PFSK-1 (cell line): Measurements from ENCODE around the gene DIO1.
A peak's percentile ranks its signal among the peaks of the same experiment; 100 is the strongest.

Experiments used
- FOXP2 ChIP-seq: optimal IDR thresholded peaks from 2 replicates; pipeline ENCODE3; 2011; ENCODE audit warnings: borderline replicate concordance, control low read depth, inconsistent platforms; ENCODE audit not compliant: insufficient read depth; ENCODE audit errors: extremely low read length, extremely low read depth
- POLR2AphosphoS5 ChIP-seq: IDR thresholded peaks from 2 replicates; pipeline ENCODE4 v1.6.1; 2012; ENCODE audit warnings: low read depth, mild to moderate bottlenecking, control low read depth, low read length, moderate library complexity
- SIN3A ChIP-seq: IDR thresholded peaks from 2 replicates; pipeline ENCODE4 v1.6.1; 2012; ENCODE audit warnings: mild to moderate bottlenecking, low read length, moderate library complexity, borderline replicate concordance; ENCODE audit not compliant: insufficient read depth
- TAF1 ChIP-seq: IDR thresholded peaks from 2 replicates; pipeline ENCODE4 v1.6.1; 2012; ENCODE audit warnings: low read length, control low read depth, borderline replicate concordance; ENCODE audit not compliant: insufficient read depth
- TF ChIP-seq, protein P1 (sequence below), 2 experiments: IDR thresholded peaks; 2 replicates each; pipeline versions ENCODE4 v1.6.1 to v1.8.0; 2011 to 2012; ENCODE audit warnings: low read depth in 2 of 2, low read length in 2 of 2, control low read depth in 1 of 2, inconsistent platforms in 1 of 2, mild to moderate bottlenecking in 1 of 2, moderate library complexity in 1 of 2; ENCODE audit not compliant: insufficient read depth in 1 of 2

DIO1 gene

DNA sequence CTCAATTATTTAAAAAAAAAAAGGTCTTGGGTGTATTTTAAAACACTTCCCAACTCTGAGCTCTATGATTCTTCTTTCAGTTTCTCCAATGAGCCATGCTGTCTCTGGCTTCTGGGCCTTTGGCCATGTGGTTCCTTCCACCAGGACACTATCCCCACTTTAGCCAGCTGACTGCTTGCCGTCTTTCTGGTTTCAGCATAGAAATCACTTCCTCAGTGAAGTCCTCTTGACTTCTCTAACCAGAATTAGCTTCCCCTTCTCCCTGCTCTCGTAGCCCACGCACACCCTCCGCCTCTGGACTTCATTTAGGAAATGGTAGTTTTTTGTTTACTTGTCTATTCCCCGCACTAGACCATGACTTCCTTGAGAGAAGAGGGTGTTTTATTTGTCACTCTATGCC is 1.1 kb upstream of the DIO1 start:
- TF ChIP-seq TAF1: no peak
- no peak for TF ChIP-seq FOXP2
- TF ChIP-seq, protein P1, sequence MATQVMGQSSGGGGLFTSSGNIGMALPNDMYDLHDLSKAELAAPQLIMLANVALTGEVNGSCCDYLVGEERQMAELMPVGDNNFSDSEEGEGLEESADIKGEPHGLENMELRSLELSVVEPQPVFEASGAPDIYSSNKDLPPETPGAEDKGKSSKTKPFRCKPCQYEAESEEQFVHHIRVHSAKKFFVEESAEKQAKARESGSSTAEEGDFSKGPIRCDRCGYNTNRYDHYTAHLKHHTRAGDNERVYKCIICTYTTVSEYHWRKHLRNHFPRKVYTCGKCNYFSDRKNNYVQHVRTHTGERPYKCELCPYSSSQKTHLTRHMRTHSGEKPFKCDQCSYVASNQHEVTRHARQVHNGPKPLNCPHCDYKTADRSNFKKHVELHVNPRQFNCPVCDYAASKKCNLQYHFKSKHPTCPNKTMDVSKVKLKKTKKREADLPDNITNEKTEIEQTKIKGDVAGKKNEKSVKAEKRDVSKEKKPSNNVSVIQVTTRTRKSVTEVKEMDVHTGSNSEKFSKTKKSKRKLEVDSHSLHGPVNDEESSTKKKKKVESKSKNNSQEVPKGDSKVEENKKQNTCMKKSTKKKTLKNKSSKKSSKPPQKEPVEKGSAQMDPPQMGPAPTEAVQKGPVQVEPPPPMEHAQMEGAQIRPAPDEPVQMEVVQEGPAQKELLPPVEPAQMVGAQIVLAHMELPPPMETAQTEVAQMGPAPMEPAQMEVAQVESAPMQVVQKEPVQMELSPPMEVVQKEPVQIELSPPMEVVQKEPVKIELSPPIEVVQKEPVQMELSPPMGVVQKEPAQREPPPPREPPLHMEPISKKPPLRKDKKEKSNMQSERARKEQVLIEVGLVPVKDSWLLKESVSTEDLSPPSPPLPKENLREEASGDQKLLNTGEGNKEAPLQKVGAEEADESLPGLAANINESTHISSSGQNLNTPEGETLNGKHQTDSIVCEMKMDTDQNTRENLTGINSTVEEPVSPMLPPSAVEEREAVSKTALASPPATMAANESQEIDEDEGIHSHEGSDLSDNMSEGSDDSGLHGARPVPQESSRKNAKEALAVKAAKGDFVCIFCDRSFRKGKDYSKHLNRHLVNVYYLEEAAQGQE (IDR thresholded peaks at IDR 0.05; ENCODE audit: insufficient read depth in 1 of 2, low read depth in 2 of 2, low read length in 2 of 2): no peak
- TF ChIP-seq SIN3A: no peak
- no peak for TF ChIP-seq POLR2AphosphoS5

DNA sequence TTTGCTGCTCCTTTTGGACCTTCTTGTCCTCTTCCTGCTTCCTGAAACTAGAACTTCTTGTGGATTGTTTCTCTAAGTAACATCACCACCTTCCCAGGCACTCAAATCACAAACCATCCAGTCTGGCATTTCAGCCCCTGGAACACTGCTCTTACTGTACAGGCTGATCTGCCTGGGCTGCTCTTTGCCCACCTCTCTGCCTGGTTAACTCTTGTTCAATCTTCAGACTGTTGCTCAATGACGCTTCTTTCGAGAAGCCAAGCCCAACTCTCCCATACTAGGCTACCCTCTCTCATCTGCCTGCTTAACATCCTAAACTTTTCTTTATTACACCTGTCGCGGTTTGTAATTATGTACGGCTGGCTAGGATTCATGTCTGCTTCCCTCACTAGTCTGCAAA is 657 bp downstream of the DIO1 start:
- TF ChIP-seq SIN3A (no peak), FOXP2 (no peak), POLR2AphosphoS5 (no peak), TAF1 (no peak)
- TF ChIP-seq, protein P1 (IDR thresholded peaks at IDR 0.05; ENCODE audit: insufficient read depth in 1 of 2, low read depth in 2 of 2, low read length in 2 of 2): no peak

DNA sequence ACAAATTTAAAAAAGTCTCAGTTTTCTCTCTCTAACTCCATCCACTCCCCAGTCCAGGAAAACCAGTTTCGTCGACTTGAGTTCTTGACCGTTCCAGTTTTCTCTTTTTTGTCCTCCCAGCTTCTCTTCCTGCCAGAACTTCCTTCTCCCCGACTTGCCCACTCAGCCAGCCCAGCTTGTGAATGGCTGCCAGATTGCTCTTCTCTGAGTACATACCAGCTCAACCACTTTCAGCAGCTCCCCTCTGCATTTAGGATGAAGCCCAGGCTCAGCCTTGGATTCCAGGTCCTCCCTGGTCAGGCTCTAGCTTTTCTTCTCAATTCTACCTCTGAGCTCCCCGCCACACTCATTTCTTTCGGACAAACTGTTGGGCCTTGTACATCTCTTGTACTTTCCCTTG is 1.4 kb downstream of the DIO1 start:
- no peak for TF ChIP-seq FOXP2
- no peak for TF ChIP-seq SIN3A
- TF ChIP-seq, protein P1 (IDR thresholded peaks at IDR 0.05; ENCODE audit: insufficient read depth in 1 of 2, low read depth in 2 of 2, low read length in 2 of 2): no peak
- TF ChIP-seq TAF1: no peak
- TF ChIP-seq POLR2AphosphoS5: no peak

DNA sequence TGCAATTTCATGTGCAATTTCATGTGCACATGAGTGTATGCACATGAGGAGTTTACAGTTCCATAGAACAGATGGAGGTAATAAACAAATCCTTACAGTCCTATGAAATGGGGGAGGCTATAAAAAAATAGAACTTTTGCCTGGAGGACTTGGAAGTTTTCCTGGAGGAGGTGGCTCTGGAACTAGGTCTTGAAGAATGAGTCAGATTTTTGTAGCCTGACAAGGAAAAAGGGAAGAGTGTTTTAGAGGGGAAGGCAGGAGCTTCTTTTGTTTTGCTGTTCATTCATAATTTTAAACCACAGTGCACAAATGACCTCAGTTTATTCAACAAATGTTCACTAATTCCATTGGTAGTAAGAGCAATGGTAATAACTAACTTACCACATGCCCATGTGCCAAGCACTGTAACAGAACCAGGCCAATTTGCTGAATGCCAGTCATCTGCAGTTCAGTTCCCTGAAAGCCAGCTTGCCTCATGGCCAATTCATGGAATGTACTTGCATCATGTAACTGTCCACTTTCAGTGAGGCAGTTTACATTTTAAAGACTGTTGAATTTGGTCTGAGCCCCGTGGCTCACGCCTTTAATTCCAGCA is 2.7 kb downstream of the DIO1 start:
- TF ChIP-seq, protein P1 (IDR thresholded peaks at IDR 0.05; ENCODE audit: insufficient read depth in 1 of 2, low read depth in 2 of 2, low read length in 2 of 2): no peak
- no peak for TF ChIP-seq SIN3A
- peak; percentile 42; the same call in 1 of the 2 replicates for TF ChIP-seq POLR2AphosphoS5
- no peak for TF ChIP-seq TAF1
- TF ChIP-seq FOXP2: no peak

DNA sequence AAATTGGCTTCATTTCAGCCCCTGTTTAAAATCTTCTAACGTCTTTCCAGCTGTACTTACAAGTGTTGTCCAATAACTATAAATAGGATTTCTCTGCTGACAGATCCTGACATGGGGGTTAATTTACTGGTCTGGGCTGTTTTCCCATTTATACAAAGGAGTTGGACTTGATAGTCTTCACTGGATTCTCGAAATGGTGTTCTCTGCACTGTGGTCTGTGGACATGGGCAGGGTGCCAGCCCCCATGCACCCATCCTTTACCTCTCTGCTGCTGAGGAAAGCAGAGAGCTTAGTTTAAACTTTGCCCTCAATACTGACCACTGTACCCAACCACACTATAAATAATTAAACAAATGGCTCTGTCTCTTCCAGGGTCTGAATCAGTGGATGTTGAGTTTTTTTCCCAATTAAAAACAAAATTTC is 5.2 kb downstream of the DIO1 start:
- TF ChIP-seq FOXP2: no peak
- TF ChIP-seq SIN3A: no peak
- no peak for TF ChIP-seq POLR2AphosphoS5
- no peak for TF ChIP-seq TAF1
- TF ChIP-seq, protein P1 (IDR thresholded peaks at IDR 0.05; ENCODE audit: insufficient read depth in 1 of 2, low read depth in 2 of 2, low read length in 2 of 2): no peak
